GM12801 (cell line): Measurements from ENCODE around the gene DOHH.

Experiments used
- TF ChIP-seq, protein P1 (sequence below): IDR thresholded peaks from one replicate; pipeline ENCODE4 v1.5.1; 2011; ENCODE audit warnings: control low read depth; ENCODE audit not compliant: insufficient read length; ENCODE audit errors: extremely low read depth

DOHH gene

DNA sequence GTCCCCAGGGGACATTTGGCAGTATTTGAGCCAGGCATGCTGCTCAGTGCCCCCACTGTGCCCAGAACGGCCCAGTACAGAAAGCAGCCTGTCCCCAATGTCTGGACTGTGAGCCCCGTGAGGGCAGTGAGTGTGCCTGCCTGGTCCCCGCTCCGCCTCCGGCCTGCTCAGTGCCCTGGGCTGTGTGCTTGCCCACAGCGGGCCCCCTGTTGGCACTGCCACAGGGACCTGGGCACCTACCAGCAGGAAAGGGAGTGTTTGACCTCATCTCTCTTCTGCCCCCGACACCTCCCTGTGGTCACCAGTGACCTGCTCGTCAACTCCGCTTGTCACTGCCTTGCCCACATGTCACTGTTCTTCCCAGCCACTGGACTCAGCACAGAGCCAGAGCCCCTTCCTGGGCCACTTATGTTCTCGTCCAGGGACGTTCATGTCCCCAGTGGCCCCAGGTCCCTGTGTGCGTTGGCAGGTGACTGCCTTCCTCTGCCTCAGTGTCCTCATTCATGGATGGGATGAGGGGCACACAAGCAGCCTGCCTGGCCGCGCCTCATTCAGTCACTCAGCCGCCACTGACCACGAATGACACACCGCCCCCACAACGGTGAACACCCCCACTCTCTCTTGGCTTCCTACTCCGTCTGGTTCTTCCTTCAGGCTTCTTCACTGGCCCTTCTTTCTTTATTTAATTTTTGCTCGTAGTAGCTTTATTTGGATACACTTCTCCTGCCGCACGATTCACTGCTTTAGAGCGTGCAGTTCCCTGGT is 8.5 kb upstream of the DOHH start:
- TF ChIP-seq, protein P1, sequence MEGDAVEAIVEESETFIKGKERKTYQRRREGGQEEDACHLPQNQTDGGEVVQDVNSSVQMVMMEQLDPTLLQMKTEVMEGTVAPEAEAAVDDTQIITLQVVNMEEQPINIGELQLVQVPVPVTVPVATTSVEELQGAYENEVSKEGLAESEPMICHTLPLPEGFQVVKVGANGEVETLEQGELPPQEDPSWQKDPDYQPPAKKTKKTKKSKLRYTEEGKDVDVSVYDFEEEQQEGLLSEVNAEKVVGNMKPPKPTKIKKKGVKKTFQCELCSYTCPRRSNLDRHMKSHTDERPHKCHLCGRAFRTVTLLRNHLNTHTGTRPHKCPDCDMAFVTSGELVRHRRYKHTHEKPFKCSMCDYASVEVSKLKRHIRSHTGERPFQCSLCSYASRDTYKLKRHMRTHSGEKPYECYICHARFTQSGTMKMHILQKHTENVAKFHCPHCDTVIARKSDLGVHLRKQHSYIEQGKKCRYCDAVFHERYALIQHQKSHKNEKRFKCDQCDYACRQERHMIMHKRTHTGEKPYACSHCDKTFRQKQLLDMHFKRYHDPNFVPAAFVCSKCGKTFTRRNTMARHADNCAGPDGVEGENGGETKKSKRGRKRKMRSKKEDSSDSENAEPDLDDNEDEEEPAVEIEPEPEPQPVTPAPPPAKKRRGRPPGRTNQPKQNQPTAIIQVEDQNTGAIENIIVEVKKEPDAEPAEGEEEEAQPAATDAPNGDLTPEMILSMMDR = no peak

DNA sequence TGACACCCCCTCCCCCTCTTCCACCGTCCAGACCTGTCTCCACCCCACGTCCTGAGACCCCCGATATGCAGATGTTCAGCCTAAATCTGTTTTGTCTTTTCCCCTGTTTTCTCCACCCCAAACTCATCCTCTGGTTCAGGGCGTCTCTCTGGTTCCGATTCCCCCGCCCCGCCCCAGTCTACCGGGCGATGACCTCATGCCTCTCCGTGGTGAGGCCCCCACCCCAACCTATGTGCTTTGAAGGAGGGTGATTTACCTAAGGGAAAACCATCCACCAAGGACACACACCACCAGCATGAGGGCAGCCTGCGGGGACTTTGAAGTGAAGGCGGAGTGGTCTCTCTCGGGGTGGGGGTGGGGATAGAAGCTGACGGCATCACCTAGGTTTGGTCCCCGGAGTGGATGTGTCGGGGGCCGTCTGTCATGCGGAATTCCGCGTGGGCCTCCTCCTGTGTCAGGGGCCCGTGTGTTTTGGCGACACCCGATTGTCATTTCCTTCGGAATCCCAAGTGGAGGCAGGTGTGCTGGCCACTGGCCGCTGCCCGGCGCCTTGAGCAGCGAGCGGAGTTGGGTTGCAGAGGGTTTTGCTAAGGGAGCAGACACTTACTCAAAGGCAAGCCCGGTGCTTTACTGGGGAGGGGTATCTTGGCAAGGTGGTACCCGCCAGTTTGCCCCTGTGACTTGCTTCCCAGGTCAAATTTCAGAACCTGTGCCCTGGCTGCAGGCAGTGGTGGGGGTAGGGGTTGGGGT is 7.1 kb upstream of the DOHH start:
- TF ChIP-seq, protein P1 = no peak

DNA sequence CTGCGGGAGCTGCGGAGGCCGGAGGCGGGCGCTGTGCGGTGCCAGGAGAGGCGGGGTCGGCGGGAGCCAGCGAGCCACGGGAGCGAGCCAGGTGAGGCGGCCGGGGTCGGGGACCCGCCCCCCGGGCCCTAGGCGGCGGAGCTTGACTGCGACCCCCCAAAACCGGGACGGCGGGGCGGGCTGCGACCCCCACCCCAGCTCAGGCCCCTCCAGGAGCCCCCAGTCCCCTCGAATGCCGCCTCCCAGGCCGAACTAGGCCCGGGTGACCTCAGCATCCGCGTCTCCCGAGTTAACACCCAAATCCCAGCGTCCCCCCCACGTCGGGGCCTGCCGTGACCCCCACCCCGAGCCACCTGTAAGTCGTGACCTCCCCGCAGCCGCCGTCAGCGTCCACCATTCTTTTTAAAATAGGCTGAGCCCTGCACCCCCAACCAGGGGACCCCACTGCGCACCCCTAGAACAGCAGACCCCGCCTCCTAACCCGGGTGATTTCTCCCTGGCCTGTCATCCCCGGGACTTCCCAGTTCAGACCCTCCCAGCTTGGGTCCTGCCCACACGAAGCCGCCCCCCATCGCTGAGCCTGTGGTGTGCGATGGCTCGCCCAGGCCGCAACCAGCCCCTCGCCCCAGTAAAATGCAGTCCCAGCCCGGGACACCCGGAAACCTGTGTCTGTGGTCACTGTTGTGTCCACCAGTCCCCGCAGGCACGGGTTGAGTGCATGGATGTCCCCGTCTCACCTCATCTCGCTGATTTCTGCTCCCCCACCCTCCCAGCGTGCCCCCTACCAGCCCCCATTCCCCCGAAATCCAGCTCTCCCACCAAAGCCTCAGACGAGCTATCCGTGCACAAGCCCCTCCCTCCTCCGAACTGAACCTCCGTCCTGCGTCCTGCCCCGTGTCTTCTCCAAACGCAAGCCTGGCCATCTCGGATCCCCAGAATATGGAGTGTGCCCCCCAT is 6.2 kb upstream of the DOHH start:
- TF ChIP-seq, protein P1 = no peak

DNA sequence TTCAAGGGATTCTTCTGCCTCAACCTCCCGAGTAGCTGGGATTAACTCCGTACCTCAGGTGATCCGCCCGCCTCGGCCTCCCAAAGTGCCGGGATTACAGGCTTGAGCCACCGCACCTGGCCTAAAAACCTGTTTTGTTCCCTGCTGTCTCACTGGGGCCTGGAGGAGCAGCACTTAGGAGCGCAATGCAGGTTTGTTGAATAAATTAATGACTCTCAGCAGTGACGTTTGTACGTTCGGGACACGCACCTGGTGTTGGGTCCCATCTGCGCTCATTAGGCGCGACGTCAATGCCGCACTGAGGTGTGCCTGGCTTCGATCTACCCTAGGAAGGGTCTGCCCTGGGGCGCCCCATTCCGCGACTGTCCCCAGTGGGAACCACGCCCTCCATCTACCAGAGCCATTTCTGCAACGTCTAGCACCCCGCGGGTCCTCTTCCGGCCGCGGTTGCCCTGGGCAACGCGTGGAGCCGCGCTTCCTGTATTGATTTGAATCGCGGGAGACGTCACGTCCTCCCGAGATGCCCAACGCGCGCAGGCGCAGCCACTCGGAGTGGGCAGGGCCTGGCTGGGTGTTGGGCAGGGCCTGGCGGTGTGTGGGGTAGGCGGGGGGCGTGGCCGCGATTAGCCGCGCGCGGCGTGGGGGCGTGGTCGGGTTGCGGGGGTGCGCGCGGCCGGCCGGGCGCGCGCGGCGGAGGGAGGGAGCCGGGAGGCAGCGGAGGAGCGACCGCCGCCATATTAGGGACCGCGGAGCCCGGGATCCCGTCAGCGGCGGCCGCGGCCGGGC is 5.3 kb upstream of the DOHH start, which contains the start of gene FZR1:
Gene FZR1 (plus strand): TSS at position 714 of the 786 bp plus-strand sequence. CDS start 16,679 bp downstream, outside the sequence.
- TF ChIP-seq, protein P1 = no peak

DNA sequence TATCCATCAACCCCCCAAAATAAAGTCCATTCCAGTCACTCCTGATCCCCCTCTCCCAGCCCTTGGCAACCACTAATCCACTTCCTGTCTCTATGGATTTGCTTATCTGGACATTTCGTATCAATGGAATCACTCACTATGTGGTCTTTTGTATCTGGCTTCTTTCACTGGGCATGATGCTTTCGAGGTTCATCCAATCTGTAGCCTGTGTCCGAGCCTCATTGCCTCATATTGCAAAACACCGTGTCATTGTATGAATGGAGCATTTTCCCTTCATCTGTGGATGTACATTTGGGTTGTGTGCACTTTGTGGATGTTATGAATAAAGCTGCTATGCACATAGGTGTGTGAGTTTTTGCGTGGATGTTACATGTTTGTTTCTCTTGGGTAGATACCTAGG is 4.3 kb upstream of the DOHH start:
- TF ChIP-seq, protein P1 = no peak

DNA sequence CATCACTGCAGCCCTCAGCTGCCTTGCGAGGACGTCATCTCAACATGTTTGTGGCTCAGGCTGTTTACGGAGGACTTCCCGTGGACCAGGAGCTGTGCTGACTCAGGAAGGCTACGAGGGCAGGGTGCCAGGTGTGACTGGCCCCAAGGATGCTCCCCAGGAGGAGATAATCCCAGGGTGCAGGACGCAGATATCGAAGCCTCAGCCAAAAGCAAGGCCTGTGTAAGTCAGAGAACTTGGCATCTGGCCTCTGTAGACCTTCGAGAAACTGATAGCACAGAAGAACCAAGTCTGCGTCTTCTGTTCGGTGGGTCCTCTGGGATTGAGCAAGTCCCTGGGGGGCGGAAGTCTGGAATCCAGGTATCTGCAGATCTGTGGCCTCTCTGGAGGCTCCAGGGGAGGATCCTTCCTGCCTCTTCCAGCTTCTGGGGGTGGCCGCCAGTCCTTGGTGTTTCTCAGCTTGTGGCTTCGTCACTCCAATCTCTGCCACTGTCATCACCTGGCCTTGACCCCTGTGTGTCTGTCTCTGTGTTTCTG is 2.6 kb upstream of the DOHH start:
- TF ChIP-seq, protein P1 = no peak
